HG02642 (cell line): ENCODE measurements around the gene RGS8.
"Not testable (repeated sequence)": the region's sequence is repeated elsewhere in the genome, so short reads cannot be mapped to it uniquely, and the experiment has no call there.

ENCODE experiments used
- ATAC-seq: cut with Tn5 transposase; IDR thresholded peaks from one replicate; pipeline ENCODE4 v1.9.1; 2021; ENCODE audit warnings: mild to moderate bottlenecking; ENCODE audit not compliant: unreplicated experiment, poor library complexity

The RGS8 gene

GRCh38 chr1:182703539-182703938 lies 19.2 kb upstream of the RGS8 start:
- ATAC-seq: no peak

- no peak for ATAC-seq
Observed at GRCh38 chr1:182702826-182703524, 18.6 kb upstream of the RGS8 start.

GRCh38 chr1:182700351-182700709 lies 15.9 kb upstream of the RGS8 start:
- no peak for ATAC-seq

- no peak for ATAC-seq
Observed at GRCh38 chr1:182699393-182700350, 15.3 kb upstream of the RGS8 start.

GRCh38 chr1:182698971-182699370 lies 14.6 kb upstream of the RGS8 start:
- no peak for ATAC-seq

- ATAC-seq: not testable (repeated sequence)
Observed at GRCh38 chr1:182693139-182693538, 8.8 kb upstream of the RGS8 start.

- ATAC-seq: no peak
Observed at GRCh38 chr1:182690886-182691443, 6.6 kb upstream of the RGS8 start.

GRCh38 chr1:182688436-182689205 lies 4.2 kb upstream of the RGS8 start:
- ATAC-seq: no peak

- no peak for ATAC-seq
Observed at GRCh38 chr1:182687361-182687760, 3.0 kb upstream of the RGS8 start.

GRCh38 chr1:182686446-182686845 lies 2.1 kb upstream of the RGS8 start:
- ATAC-seq: no peak

- ATAC-seq: no peak
Observed at GRCh38 chr1:182685215-182685614, 828 bp upstream of the RGS8 start.

GRCh38 chr1:182682898-182683501 lies 1.4 kb downstream of the RGS8 start:
- ATAC-seq: no peak

GRCh38 chr1:182682406-182682805 lies 2.0 kb downstream of the RGS8 start:
- ATAC-seq: no peak

- ATAC-seq: no peak
Observed at GRCh38 chr1:182681568-182681912, 2.8 kb downstream of the RGS8 start.

- ATAC-seq: no peak
Observed at GRCh38 chr1:182680901-182681567, 3.4 kb downstream of the RGS8 start.

GRCh38 chr1:182680408-182680807 lies 4.0 kb downstream of the RGS8 start:
- no peak for ATAC-seq

GRCh38 chr1:182679684-182680083 lies 4.7 kb downstream of the RGS8 start:
- ATAC-seq: no peak

GRCh38 chr1:182677397-182678098 lies 6.8 kb downstream of the RGS8 start:
- peak; percentile 87 for ATAC-seq

GRCh38 chr1:182676274-182676673 lies 8.1 kb downstream of the RGS8 start:
- ATAC-seq: no peak
